K562 (cell line): Measurements from ENCODE around the gene OSBPL3. TPM values are rescaled to one million over a fixed set of nuclear protein-coding genes. Genes with fewer than 3 reads are reported as not detected.

ENCODE experiments used
- BRD9 ChIP-seq: fragments of 450-650 bp; IDR thresholded peaks from 2 replicates; pipeline ENCODE4 v1.6.1; 2018; ENCODE audit warnings: low read depth; ENCODE audit not compliant: partially characterized antibody
- CGGBP1 ChIP-seq: fragments of 250-450 bp; sonication (Bioruptor Pico); IDR thresholded peaks from 2 replicates; pipeline ENCODE4 v1.9.0; 2021; ENCODE audit warnings: mild to moderate bottlenecking
- COPS2 ChIP-seq: fragments of 450-650 bp; conservative IDR thresholded peaks from 2 replicates; pipeline ENCODE4 v1.6.1; 2016; ENCODE audit warnings: mild to moderate bottlenecking, moderate library complexity
- CREB3L1 ChIP-seq: fragments of 450-650 bp; IDR thresholded peaks from 2 replicates; pipeline ENCODE4 v1.6.1; 2014; ENCODE audit warnings: low read depth, mild to moderate bottlenecking, moderate library complexity, borderline replicate concordance
- DACH1 ChIP-seq: fragments of 450-650 bp; IDR thresholded peaks from 2 replicates; pipeline ENCODE4 v1.6.1; 2018; ENCODE audit not compliant: partially characterized antibody
- HINFP ChIP-seq: fragments of 450-650 bp; conservative IDR thresholded peaks from 2 replicates; pipeline ENCODE4 v1.6.1; 2016; ENCODE audit warnings: missing genetic modification characterization, low read depth, mild to moderate bottlenecking, control low read depth, missing compliant biosample characterization
- KLF13 ChIP-seq: fragments of 450-650 bp; IDR thresholded peaks from 2 replicates; pipeline ENCODE4 v1.6.1; 2016; ENCODE audit warnings: missing genetic modification characterization, low read depth, mild to moderate bottlenecking, missing compliant biosample characterization, moderate library complexity, borderline replicate concordance
- MAFG ChIP-seq: fragments of 450-650 bp; conservative IDR thresholded peaks from 2 replicates; pipeline ENCODE4 v1.6.1; 2016; ENCODE audit warnings: missing genetic modification characterization, missing compliant biosample characterization
- NR2C2 ChIP-seq, 2 experiments: fragments of 200-800 bp in 1 of 2; sonication (Bioruptor generic) in 1 of 2; sonication (generic) in 1 of 2; formaldehyde crosslinking in 1 of 2; IDR thresholded peaks; 2 replicates each; pipeline versions ENCODE4 v1.6.1 to v1.8.0; 2016 to 2022; ENCODE audit warnings: mild to moderate bottlenecking in 1 of 2, missing compliant biosample characterization in 1 of 2, missing genetic modification characterization in 1 of 2, missing genetic modification reagents in 1 of 2
- PHTF2 ChIP-seq: fragments of 250-450 bp; sonication (Bioruptor Pico); IDR thresholded peaks from 2 replicates; pipeline ENCODE4 v1.5.0; 2021; ENCODE audit warnings: mild to moderate bottlenecking
- ZKSCAN1 ChIP-seq: fragments of 150-350 bp; IDR thresholded peaks from 2 replicates; pipeline ENCODE4 v1.6.1; 2016; ENCODE audit warnings: low read depth, low read length
- ZNF23 ChIP-seq: fragments of 250-450 bp; sonication (Bioruptor Pico); IDR thresholded peaks from 2 replicates; pipeline ENCODE4 v1.4.0; 2020; ENCODE audit warnings: mild to moderate bottlenecking
- ZNF347 ChIP-seq: fragments of 450-650 bp; formaldehyde crosslinking; IDR thresholded peaks from 2 replicates; pipeline ENCODE4 v1.4.0; 2020; ENCODE audit warnings: low read depth, mild to moderate bottlenecking, moderate library complexity
- ZNF766 ChIP-seq: fragments of 200-800 bp; sonication (Bioruptor generic); conservative IDR thresholded peaks from 2 replicates; pipeline ENCODE4 v1.6.1; 2016; ENCODE audit warnings: missing genetic modification characterization, missing compliant biosample characterization
- polyA plus RNA-seq, 8 experiments: library from polyadenylated mRNA; depleted of rRNA in 4 of 8; stranded (reverse) in 5 of 8; unstranded in 3 of 8; fragments of >200 nt; fragmentation: Nextera tagmentation in 2 of 8; fragmentation: Illumina TruSeq in 1 of 8; extraction: Ambion mirVana in 2 of 8; extraction: Trizol in 1 of 8; gene quantifications; 2 replicates each; pipeline versions ENCODE4 v1.2.1 to v1.2.3, GENCODE V29; 2011 to 2014; ENCODE audit warnings: inconsistent platforms in 1 of 8, missing spikeins in 1 of 8
- total RNA-seq, 7 experiments: library from RNA; depleted of rRNA in 6 of 7; stranded (reverse); fragments of >200 nt in 6 of 7; fragmentation: Illumina TruSeq in 2 of 7; extraction: Trizol in 2 of 7; gene quantifications; 2 replicates each; pipeline versions ENCODE4 v1.2.1 to v1.2.3, GENCODE V29; 2011 to 2021; ENCODE audit warnings: low replicate concordance in 1 of 7

The OSBPL3 gene
- total and polyA plus RNA-seq, 9 of the 15 experiments (the other 6 are each of a cell fraction or from before 2014, with no cell fraction given): 4.8 to 37.2 (median 26.5) TPM

- TF ChIP-seq NR2C2 (CRISPR knock-in tag; IDR thresholded peaks at IDR 0.05): no peak
- no peak for TF ChIP-seq NR2C2 (tag; IDR thresholded peaks at IDR 0.05)
- TF ChIP-seq CGGBP1 (CRISPR knock-in tag): no peak
- TF ChIP-seq ZNF766 (CRISPR knock-in tag): no peak
- TF ChIP-seq CREB3L1: no peak
- no peak for TF ChIP-seq HINFP (tag)
- no peak for TF ChIP-seq ZNF347 (CRISPR knock-in tag)
- TF ChIP-seq BRD9: no peak
- TF ChIP-seq ZKSCAN1: no peak
- no peak for TF ChIP-seq DACH1
- no peak for TF ChIP-seq COPS2
- TF ChIP-seq PHTF2 (CRISPR knock-in tag): no peak
- no peak for TF ChIP-seq KLF13 (tag)
- peak; percentile 74 for TF ChIP-seq MAFG (tag)
- no peak for TF ChIP-seq ZNF23
Measured at GRCh38 chr7:24963218-24963617, 16.8 kb downstream of the OSBPL3 start (continued).
